Breast epithelium (tissue), 3 donors: ENCODE data around the gene GPR82.

ENCODE experiments used
- CTCF ChIP-seq, 3 donors: fragments of 450-650 bp; IDR thresholded peaks; one replicate each; pipeline ENCODE4 v1.5.1; 2016 to 2017; ENCODE audit warnings: antibody characterized with exemption in 3 of 3, mild to moderate bottlenecking in 3 of 3, moderate library complexity in 3 of 3
- POLR2A ChIP-seq: fragments of 450-650 bp; IDR thresholded peaks from one replicate; pipeline ENCODE4 v1.6.1; 2016; ENCODE audit warnings: antibody characterized with exemption, mild to moderate bottlenecking, moderate library complexity
- POLR2AphosphoS5 ChIP-seq, 3 donors: sonication (generic); formaldehyde crosslinking; IDR thresholded peaks; one replicate each; pipeline ENCODE4 v1.6.1; 2017; ENCODE audit warnings: antibody characterized with exemption in 3 of 3

- no peak for TF ChIP-seq CTCF (IDR thresholded peaks at IDR 0.05)
- TF ChIP-seq POLR2A = no peak
- no peak for TF ChIP-seq POLR2AphosphoS5 (IDR thresholded peaks at IDR 0.05)
Measured at GRCh38 chrX:41718481-41719235, 5.3 kb upstream of the GPR82 start.
